HG03095 (cell line): Measurements from ENCODE around the gene CREBZF.
"Not testable (repeated sequence)": the region's sequence is repeated elsewhere in the genome, so short reads cannot be mapped to it uniquely, and the experiment has no call there.

ENCODE experiments used
- ATAC-seq: cut with Tn5 transposase; IDR thresholded peaks from one replicate; pipeline ENCODE4 v1.9.1; 2021; ENCODE audit warnings: moderate library complexity; ENCODE audit not compliant: unreplicated experiment

Gene CREBZF

GRCh38 chr11:85672105-85672902, 7.4 kb upstream of the CREBZF start:
- ATAC-seq = no peak

GRCh38 chr11:85670949-85671663, 6.2 kb upstream of the CREBZF start:
- not testable (repeated sequence) for ATAC-seq

GRCh38 chr11:85668157-85668556, 3.2 kb upstream of the CREBZF start:
- ATAC-seq = no peak

GRCh38 chr11:85666687-85667086, 1.8 kb upstream of the CREBZF start:
- ATAC-seq = no peak

GRCh38 chr11:85665733-85666132, 804 bp upstream of the CREBZF start:
- ATAC-seq = no peak

GRCh38 chr11:85663753-85664614, 945 bp downstream of the CREBZF start:
- peak; percentile 60 for ATAC-seq

- no peak for ATAC-seq
These were observed 1.7 kb downstream of the CREBZF start for GRCh38 chr11:85663080-85663752.

GRCh38 chr11:85661972-85662664, 2.8 kb downstream of the CREBZF start:
- ATAC-seq = no peak

- no peak for ATAC-seq
These were observed 6.7 kb downstream of the CREBZF start for GRCh38 chr11:85658180-85658579.

- no peak for ATAC-seq
These were observed 8.2 kb downstream of the CREBZF start for GRCh38 chr11:85656777-85657176.

- not testable (repeated sequence) for ATAC-seq
These were observed 10.6 kb downstream of the CREBZF start for GRCh38 chr11:85654343-85654742.

GRCh38 chr11:85652786-85653447, 12.0 kb downstream of the CREBZF start:
- ATAC-seq = no peak

- no peak for ATAC-seq
These were observed 13.8 kb downstream of the CREBZF start for GRCh38 chr11:85651118-85651517.

- peak; percentile 100 for ATAC-seq
These were observed 17.2 kb downstream of the CREBZF start, which contains the start of gene TMEM126A for GRCh38 chr11:85647604-85648299. Gene TMEM126A (plus strand): TSS chr11:85647967. CDS start chr11:85650256, 2,289 bp downstream.

- peak; percentile 8 for ATAC-seq
These were observed 17.9 kb downstream of the CREBZF start for GRCh38 chr11:85647078-85647477.

- no peak for ATAC-seq
These were observed 21.7 kb downstream of the CREBZF start for GRCh38 chr11:85643191-85643614.

GRCh38 chr11:85634747-85635146, 30.2 kb downstream of the CREBZF start:
- no peak for ATAC-seq

- peak; percentile 5 for ATAC-seq
These were observed 36.1 kb downstream of the CREBZF start for GRCh38 chr11:85628771-85629341.
